NCI-H510A (cell line): Measurements from ENCODE around the gene GAREM1.
"Not testable (repeated sequence)": the region's sequence is repeated elsewhere in the genome, so short reads cannot be mapped to it uniquely, and the experiment has no call there.

Experiments used
- DNase-seq: peaks from one replicate; lab custom pipeline; 2025; lab: John Stamatoyannopoulos, UW

Gene GAREM1

DNA sequence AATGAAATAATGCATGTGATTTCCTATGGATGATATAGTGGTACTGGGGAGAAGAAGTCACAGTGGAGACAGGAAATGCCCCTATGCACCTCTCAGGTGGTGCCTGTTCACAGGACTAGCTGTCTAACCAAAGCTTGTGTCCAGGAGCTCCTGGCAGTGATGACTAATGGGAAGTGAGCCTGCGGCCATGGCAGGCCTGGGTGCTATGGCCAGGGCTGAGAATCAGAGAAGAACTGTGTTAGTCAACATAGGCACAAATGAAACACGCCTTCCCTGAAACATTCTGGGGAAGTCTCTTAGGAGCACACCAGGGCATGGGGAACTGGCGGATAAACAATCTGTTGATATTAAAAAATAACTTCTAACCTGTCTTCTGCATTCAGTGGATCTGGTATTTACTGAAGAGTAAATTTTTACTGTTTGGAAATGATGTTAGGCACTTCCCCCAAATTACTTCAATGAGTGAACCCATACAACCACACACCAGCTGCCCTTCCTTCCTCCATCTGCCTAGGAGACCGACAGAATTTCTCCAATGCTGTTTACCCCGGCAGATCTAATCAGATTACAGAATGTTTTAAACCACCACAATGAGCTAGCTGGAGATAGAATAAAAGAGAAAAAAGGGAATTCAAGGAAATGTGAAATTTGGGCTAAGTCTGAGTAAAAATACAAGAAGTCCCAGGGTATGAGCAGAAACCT is 213.4 kb downstream of the GAREM1 start:
- DNase-seq = no peak

DNA sequence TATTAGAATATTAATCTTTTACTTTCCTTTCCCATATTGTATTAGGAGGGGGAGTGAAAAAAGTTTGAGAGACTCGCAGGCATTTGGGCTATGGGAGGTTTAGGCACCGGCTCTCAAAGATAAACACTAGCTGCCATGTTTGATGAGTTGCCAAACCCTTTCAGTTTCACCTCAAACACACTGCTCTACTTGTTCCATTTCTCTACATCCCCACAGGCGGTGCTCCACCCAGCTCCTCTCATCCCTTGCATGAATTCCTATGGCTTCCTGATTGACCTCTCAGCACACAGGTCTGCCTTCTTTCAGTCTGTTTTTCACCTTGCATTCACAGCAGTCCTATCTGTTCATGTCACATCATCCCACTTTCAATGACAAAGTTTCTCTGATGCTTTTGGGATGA is 215.1 kb downstream of the GAREM1 start:
- no peak for DNase-seq

DNA sequence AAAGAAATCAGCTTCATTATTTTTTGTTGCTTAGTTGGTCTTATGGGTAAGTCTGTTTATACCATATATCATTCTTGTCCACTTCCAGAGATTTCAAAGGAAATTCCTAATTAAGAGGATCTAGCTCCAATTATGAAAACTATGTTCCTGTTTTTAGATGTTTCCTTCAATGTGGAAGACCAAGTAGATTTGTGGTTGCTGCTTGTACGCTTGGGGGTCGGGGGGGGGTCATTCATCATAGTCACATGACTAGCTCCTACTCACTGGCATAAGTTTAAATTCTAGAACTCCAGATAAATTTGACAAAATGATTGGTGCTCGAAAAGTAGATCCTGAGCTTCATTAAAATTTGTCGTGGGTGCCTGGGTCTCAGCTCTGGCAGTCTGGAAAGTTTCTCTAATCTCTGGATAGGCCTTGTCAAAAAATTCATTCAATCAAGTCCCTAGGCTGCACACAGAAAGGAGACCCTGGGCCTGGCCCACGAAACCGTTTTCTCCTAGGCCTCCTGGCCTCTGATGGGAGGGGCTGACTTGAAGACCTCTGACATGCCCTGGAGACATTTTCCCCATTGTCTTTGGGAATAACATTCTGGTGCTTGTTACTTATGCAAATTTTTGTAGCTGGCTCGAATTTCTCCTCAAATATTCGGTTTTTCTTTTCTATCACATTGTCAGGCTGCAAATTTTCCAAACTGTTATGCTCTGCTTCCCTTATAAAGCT is 218.4 kb downstream of the GAREM1 start:
- DNase-seq = no peak

DNA sequence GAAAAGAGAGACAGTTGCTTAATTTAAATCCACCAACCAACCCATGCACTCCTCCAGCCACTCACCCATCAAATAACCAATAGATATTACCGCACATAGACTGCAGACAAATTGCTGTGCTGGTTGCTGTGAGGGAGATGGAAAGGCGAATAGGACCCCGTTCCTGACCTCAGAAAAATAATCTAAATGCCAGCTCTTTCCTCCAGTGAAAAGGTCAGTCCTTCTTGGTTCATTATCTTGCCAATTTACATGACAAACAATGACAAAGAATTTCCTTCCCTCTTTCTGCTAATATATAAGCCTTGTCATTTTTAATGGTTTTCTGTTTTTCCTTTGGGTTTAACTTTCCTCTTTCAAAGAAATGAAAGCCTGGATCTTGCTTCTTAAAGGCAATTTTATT is 219.2 kb downstream of the GAREM1 start:
- DNase-seq = no peak

DNA sequence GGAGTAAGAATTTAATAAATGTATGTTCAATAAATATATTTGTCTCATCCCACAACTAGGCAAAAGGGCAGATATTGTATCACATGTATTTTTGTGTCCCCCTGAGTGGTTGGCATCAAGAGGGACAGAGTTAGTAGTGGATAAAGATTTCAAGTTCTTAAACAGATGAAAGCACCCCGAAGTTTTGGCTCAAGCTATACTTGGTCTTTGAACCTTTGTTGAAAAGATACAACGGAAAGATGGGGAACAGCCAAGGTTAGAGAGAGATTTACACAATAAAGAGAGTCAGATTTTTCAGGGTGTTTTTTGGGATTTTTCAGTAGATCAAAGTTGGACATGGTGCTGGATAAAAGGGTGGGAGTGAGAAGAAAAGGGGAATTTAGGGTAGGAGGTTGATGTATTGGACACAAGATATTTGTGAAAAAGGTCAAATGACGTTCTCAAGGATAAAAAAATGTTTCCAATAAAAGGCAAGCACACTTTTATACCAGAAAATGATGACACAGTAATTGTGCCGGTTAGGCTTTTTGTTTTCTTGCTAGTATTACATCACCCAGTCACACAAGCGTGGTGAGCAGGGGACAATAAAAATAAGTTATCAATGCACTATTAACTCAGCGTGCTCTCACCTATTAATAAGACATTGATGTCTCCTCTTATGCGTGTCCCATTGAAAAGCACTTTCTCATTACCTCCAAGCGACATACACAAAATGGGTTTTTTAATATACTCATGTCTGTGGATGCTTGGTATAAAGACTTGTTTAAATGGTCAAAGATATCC is 221.3 kb downstream of the GAREM1 start:
- no peak for DNase-seq

DNA sequence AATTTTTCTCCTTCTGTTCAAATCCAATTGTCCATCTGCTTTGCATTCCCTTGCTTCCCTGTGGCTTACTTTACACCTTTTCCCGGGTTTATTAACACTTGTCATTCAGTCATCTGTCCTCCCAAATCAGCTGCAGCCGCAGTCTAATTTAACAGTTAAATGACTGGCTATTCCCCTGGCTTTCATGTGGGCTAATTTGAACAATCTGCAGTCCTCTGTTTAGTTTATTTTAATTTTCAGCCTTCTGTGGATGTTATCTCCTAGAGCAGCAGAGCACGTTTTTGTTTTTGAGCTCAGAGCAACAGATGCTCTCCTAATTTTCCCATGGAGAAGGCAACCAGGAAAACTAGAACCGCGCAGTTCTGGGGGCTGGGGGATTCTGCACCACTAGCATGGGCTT is 225.8 kb downstream of the GAREM1 start:
- no peak for DNase-seq

DNA sequence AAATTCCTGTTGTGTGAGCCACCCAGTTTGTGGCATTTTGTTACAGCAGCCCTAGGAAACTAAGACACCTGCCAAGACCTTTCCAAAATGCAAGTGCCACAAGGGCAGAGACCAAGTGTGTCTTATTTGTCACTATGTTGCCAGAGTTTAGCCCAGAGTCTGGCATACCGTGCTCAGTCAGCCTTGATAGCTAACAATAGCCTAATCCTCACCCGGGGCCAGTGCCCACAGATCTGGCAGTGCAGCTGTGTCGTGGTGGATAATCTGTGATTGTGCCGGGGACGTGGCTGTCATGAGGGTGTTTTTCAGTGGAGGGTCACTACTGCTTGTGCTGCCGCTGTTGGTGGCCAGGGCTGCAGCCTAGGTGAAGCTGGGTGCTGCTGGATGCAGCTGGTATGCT is 227.3 kb downstream of the GAREM1 start:
- no peak for DNase-seq

DNA sequence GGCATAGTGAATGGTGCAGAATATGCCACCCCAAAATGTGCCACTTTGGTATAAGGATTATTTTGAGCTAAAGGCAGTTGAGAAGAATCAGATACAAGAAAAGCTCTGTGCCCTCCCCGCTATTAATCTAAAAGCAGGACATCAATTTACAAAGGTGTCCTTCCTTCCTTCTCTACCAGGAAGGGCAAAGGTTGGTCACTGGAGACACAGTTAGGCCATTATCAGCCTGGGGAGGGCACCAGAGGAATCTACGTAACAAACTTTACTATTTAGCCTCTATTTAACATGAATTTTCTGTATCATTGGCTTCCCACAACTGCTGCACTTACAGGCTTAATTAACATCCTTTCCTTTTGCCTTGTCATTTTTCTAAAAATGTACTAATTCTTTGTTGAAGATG is 228.3 kb downstream of the GAREM1 start:
- DNase-seq = no peak

DNA sequence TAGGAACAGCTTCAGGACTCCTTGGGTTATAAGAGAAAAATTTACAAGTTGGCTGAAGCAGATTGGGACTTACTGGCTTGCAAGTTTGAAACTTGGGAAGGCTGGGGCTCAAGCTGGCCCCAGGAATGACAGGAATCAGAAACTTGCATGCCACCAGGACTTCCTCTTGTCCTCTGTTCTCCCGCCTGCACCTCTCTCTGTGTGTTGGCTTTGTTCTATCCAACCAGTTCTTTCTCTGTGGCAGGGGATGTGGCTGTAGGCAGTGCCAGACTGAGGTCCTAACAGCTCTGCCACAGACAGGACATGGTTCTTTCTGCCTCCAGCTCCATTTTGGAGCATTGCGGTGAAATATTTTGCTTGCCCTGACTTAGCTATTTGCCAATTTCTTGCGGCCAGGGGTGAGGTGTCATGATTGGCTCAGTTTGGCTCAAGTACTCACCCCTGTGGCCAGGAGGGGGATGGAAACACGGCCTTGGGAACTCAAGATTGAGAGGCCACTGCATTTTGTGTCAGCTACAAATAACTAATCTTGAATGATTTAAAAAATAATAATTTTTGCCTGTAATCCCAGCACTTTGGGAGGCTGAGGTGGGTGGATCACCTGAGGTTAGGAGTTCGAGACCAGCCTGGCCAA is 231.9 kb downstream of the GAREM1 start:
- no peak for DNase-seq

DNA sequence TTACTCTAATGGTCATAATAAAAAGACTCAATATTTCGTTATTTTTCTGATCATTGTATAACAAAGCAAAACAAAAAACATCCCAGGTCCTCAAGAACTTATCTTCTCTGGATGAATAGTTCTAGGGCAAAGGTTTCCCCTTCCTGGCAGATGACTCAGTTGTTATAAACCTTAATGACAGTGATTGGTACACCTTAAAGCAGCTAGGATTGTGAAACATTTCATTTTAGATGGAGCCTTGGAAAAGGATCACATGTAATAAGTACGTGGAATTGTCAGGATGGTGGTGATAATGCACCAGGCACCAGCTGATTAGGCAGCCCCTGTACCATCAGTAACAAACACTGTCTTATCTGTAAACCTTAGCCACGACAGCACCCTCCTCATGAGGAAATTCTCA is 233.6 kb downstream of the GAREM1 start:
- DNase-seq = no peak

DNA sequence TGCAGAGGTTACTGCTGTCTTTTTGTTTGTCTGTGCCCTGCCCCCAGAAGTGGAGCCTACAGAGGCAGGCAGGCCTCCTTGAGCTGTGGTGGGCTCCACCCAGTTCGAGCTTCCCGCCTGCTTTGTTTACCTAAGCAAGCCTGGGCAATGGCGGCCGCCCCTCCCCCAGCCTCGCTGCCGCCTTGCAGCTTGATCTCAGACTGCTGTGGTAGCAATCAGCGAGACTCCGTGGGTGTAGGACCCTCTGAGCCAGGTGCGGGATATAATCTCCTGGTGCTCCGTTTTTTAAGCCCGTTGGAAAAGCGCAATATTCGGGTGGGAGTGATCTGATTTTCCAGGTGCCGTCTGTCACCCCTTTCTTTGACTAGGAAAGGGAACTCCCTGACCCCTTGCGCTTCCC is 237.3 kb downstream of the GAREM1 start:
- not testable (repeated sequence) for DNase-seq

DNA sequence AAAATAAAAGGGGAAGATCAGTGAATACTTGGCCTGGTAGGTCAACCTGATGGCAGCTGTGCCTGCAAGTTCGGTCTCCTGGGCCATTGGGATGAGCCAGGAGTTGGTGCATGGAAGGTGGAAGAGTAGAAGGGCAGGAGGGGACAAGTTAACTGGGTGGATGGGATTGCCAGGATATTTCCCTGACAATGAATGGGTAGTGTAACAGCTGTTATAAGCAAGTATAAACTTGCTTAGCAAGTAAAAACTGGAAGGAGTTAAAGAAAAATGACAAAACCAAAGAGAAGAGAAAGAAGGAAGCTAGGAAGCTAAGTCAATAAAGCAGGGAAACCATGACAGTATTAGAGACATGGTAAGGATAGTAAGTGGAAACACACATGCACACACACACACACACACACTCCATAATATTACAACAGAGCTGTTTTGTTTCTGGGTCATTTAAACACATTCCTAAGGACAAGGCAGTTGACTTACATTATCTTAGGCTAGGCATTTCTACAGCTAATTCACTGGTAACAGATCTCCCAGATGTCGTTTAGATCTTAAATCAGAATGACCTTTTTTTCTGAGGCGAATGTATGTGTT is 251.2 kb downstream of the GAREM1 start:
- no peak for DNase-seq

DNA sequence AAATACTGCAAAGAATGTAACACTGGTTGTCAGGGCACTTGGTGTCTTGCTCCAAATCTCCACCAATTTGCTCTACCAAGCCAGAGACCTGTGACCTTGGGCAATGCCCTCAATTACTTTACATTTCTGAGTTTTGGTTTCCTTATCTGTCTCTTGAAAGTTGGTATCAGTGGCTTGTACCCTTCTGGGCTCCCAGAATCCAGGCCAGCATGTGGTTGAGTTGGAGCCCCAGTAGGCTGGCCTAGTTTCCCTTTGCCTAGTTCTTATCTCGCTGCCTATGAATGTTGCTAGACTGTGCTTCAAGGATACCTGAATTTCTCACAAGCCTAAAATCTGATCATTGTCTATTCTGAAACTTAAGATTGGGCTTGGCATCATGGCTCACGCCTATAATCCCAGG is 254.3 kb downstream of the GAREM1 start:
- no peak for DNase-seq

DNA sequence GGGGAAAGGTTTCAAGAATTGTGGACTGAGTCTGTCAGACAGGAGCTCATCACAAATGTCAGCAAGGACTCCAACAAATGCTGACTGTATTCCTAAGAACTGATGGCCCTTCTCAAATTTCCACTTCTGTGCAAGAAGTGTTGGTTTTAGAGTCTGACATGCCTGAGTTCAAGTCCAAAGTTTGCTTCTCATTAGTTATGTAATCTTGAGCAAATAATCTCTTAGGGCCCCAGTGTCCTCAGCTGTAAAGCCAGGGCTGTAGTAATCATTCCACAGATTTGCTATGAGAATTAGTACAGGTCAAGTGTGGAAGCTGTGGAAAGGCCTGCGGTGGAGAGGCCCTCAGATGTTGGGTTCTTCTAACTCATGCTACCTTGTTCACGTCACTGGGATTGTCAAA is 257.0 kb downstream of the GAREM1 start:
- peak; percentile 72 for DNase-seq
